ENCODE measurements around the gene SPRYD3. TPM values are rescaled to one million over a fixed set of nuclear protein-coding genes. Genes with fewer than 3 reads are reported as not detected.
A peak's percentile ranks its signal among the peaks of the same experiment; 100 is the strongest.
"Not testable (repeated sequence)": the region's sequence is repeated elsewhere in the genome, so short reads cannot be mapped to it uniquely, and the experiment has no call there.

The SPRYD3 gene
- polyA plus RNA-seq, 1 experiment: 15.4 TPM

- ChIA-PET POLR2A (interaction anchor here (1.8 kb wide), 1 partner anchor 36 kb away, joined by 6 read pairs; the partner anchor contains the start of gene SPRYD3), CTCF (interaction anchor here (1.1 kb wide), 1 partner anchor 16 kb away, joined by 3 read pairs; no protein-coding TSS in a partner anchor)
- Histone ChIP-seq H3K27me3 (ENCODE audit: control insufficient read depth, insufficient read depth, low read length) (no peaks in the 10 kb centered on the region), H3K27ac (ENCODE audit: low read depth, low read length) (no peak overlapping the region), H3K9me3 (ENCODE audit: control insufficient read depth, insufficient read depth, low read length) (no peaks in the 10 kb centered on the region), H3K4me3 (ENCODE audit: low read depth, low read length) (no peak overlapping the region)
- no peak for TF ChIP-seq CTCF (IDR thresholded peaks at IDR 0.05; ENCODE audit: low read depth, low read length)
- DNase-seq (ENCODE audit: low read depth, low spot score): no peak
Observed at GRCh38 chr12:53115112-53115890, 36.1 kb upstream of the SPRYD3 start.

GRCh38 chr12:53113951-53114350, 34.8 kb upstream of the SPRYD3 start:
- POLR2A ChIA-PET: no interaction called here
- CTCF ChIA-PET: no interaction called here
- H3K27me3 ChIP-seq (ENCODE audit: control insufficient read depth, insufficient read depth, low read length): no peaks in the 10 kb centered on the region
- no peaks in the 10 kb centered on the region for H3K9me3 ChIP-seq (ENCODE audit: control insufficient read depth, insufficient read depth, low read length)
- no peak for TF ChIP-seq CTCF (IDR thresholded peaks at IDR 0.05; ENCODE audit: low read depth, low read length)
- no peak overlapping the region for H3K4me3 ChIP-seq (ENCODE audit: low read depth, low read length)
- no peak overlapping the region for H3K27ac ChIP-seq (ENCODE audit: low read depth, low read length)
- DNase-seq (ENCODE audit: low read depth, low spot score): no peak

- ChIA-PET CTCF (interaction anchor here (0.6 to 1.0 kb wide), 2 partner anchors 14 to 17 kb away, joined by 3 to 6 read pairs; no protein-coding TSS in a partner anchor), POLR2A (no interaction called here)
- no peak overlapping the region for H3K4me3 ChIP-seq (ENCODE audit: low read depth, low read length)
- no peak overlapping the region for H3K27ac ChIP-seq (ENCODE audit: low read depth, low read length)
- H3K9me3 ChIP-seq (ENCODE audit: control insufficient read depth, insufficient read depth, low read length): no peaks in the 10 kb centered on the region
- H3K27me3 ChIP-seq (ENCODE audit: control insufficient read depth, insufficient read depth, low read length): no peaks in the 10 kb centered on the region
- TF ChIP-seq CTCF (IDR thresholded peaks at IDR 0.05; ENCODE audit: low read depth, low read length): no peak
- no peak for DNase-seq (ENCODE audit: low read depth, low spot score)
Observed at GRCh38 chr12:53113136-53113705, 34.0 kb upstream of the SPRYD3 start.

GRCh38 chr12:53112431-53112830, 33.2 kb upstream of the SPRYD3 start:
- H3K9me3 ChIP-seq (ENCODE audit: control insufficient read depth, insufficient read depth, low read length); H3K27ac ChIP-seq (ENCODE audit: low read depth, low read length); POLR2A ChIA-PET; H3K27me3 ChIP-seq (ENCODE audit: control insufficient read depth, insufficient read depth, low read length); DNase-seq (ENCODE audit: low read depth, low spot score); H3K4me3 ChIP-seq (ENCODE audit: low read depth, low read length): not testable (repeated sequence)
- CTCF ChIA-PET: interaction anchor here (0.6 to 1.0 kb wide), 2 partner anchors 13 to 17 kb away, joined by 3 to 6 read pairs; no protein-coding TSS in a partner anchor

- Histone ChIP-seq H3K27ac (ENCODE audit: low read depth, low read length) (peak overlapping the region; percentile 21), H3K4me3 (ENCODE audit: low read depth, low read length) (no peak overlapping the region), H3K27me3 (ENCODE audit: control insufficient read depth, insufficient read depth, low read length) (no peaks in the 10 kb centered on the region), H3K9me3 (ENCODE audit: control insufficient read depth, insufficient read depth, low read length) (no peaks in the 10 kb centered on the region)
- ChIA-PET CTCF (interaction anchor here (0.7 to 1.0 kb wide), 2 partner anchors 52 to 214 kb away, joined by 3 to 5 read pairs; partner anchors contain the start of gene AAAS), POLR2A (no interaction called here)
- no peak for TF ChIP-seq CTCF (IDR thresholded peaks at IDR 0.05; ENCODE audit: low read depth, low read length)
- DNase-seq (ENCODE audit: low read depth, low spot score): no peak
Observed at GRCh38 chr12:53107122-53107521, 27.9 kb upstream of the SPRYD3 start.

Data from AG04450 (cell line).